Gastrocnemius medialis (tissue), 4 donors: ENCODE measurements around the gene CDC123.

ENCODE experiments used
- CTCF ChIP-seq, 5 experiments: fragments of 450-650 bp in 3 of 5; fragments of 200-600 bp in 2 of 5; sonication (generic) in 2 of 5; IDR thresholded peaks in 4 of 5; conservative IDR thresholded peaks in 1 of 5; 1 replicate in 4 of 5; 2 replicates in 1 of 5; pipeline ENCODE4 v1.5.1; 2016 to 2019; ENCODE audit warnings: antibody characterized with exemption in 5 of 5, mild to moderate bottlenecking in 3 of 5, moderate library complexity in 3 of 5
- POLR2A ChIP-seq, 2 donors: fragments of 450-650 bp; IDR thresholded peaks; one replicate each; pipeline ENCODE4 v1.6.1; 2017; ENCODE audit warnings: antibody characterized with exemption in 2 of 2, mild to moderate bottlenecking in 2 of 2, moderate library complexity in 2 of 2

GRCh38 chr10:12252882-12253546 is 57.0 kb downstream of the CDC123 start:
- TF ChIP-seq POLR2A (IDR thresholded peaks at IDR 0.05) = no peak
- no peak for TF ChIP-seq CTCF (IDR thresholded peaks at IDR 0.05 in 4 of 5, conservative IDR thresholded peaks at IDR 0.05 in 1 of 5)
